EH (cell line): ENCODE measurements around the gene PAX5.

Experiments used
- DNase-seq: peaks from one replicate; pipeline ENCODE4 v3.0.0-alpha.2; 2015; ENCODE audit warnings: low read depth

Gene PAX5

DNA sequence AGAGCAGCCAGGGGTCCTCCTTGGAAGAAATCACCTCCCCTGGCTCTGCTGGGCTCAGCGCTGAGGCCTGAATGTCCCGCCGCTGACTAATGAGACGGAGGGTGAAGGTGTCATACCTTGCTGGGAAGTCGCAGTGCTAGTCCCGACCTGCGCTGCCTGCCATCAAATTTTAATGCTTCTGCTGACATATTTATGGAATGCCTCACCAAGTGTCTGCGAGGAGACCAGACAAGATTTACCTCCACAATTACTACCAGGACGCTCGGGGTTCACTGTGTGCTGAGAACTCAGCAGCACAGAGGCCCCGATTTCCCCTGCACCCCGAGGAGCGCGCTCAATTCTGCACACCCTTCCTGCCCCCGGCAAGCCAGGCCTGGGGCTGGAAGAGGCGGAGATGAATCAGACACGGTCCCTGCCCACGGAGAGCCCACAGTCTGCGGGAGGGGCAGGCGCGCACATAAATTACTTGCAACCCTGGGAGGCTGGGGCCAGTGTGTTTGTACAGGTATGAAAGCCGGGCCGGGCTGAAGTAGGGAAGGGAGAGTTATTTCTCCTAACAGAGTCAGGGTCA lies 175.2 kb downstream of the PAX5 start:
- DNase-seq: no peak

DNA sequence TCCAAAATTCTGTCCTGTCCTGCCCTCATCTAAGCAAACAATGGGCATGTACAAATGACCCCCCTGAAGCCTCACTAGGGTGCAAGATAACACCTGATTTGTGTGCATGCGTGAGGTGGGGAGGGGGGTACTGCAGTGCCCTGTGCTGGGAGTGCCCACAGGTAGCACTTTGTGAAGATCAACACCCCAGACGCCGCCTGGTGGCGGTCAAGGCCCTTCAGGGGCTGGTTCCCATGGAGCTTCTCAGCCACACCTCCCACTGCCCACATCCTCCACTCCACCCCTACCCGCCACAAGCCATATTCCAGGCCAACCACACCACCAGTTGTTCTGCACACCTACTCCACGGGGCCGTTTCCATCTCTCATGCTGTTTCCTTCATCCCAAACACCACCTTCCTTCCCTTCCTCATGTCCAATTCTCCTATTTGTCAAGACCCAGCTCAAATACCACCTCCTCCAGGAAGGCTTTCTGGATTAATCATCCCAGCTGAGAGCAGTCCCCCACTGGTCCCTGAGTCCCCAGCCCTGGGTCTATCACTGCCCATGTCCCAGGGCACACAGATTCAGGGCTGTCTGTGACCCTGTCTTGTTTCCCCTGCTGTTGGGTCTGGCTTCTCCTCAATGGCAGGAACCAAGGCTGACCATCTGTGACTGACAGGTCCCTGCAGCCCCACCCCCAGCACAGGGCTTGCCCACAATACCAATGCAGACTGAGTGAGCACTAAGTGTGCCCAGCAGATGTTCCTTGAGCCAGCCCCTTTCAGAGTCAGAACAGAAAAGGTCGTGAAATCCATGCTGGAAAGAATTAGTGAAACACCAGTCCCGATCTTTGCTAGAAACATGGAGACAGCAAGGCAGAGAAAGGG lies 178.4 kb downstream of the PAX5 start:
- DNase-seq: no peak

DNA sequence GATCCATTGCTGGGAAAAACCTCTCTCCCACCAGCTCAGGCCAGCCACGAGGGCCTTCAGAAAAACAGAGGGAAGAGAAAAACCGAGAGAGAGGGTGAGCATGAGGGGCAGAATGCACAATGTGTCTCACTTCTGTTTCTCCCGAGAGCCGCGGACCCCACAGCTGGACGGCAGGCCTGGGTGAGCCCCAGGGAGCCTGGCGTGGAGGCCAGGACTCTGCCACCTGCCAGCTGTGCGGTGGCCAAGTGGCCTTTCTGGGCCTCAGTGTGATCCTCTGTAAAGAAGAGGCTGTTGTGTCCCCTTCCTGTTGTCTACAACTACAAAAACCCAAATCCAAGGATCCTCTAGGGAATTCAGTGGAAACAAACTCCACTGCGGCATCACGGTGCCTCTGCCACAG lies 179.3 kb downstream of the PAX5 start:
- no peak for DNase-seq

DNA sequence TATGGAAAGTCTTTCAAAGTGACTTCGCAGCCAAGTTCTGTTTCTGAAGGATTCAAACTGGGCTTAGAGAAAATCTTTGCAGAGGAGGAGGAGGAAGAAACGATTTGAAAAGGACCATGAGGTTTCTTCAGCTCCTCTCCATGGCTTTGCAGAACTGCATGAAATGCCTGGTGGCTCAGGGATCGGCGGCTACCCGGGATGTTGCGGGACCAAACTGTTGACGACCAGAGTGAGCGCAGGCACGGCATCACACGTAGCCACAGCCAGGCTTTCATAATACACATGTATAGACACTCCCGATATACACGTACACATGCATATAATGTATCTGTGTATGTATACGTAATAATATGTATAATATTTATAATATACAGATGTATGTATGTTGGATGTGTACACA lies 180.0 kb downstream of the PAX5 start:
- no peak for DNase-seq

DNA sequence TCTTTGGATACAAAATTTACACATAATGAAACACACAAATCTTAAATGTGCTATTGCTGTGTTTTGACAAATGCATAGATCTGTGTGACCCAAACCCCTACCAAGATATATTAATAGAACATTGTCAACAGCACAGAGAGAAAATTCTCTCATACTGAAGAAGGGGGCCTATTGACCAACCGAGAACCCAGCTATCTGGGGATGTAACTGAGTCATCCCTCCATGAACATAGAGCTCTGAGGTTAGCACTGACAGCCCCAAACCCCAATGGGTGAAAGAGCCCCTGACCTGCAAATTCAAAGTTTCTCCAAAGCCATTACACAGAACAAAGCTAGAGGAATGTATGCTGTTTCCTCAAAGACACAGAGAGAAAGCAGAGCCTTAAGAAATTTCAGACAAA lies 180.8 kb downstream of the PAX5 start:
- DNase-seq: no peak

- DNase-seq: no peak
These were observed 184.1 kb downstream of the PAX5 start for GRCh38 chr9:36849943-36850342.

- DNase-seq: no peak
These were observed 185.1 kb downstream of the PAX5 start for GRCh38 chr9:36848946-36849345.

GRCh38 chr9:36847781-36848673 lies 186.0 kb downstream of the PAX5 start:
- DNase-seq: no peak

GRCh38 chr9:36846621-36847020 lies 187.4 kb downstream of the PAX5 start:
- no peak for DNase-seq

DNA sequence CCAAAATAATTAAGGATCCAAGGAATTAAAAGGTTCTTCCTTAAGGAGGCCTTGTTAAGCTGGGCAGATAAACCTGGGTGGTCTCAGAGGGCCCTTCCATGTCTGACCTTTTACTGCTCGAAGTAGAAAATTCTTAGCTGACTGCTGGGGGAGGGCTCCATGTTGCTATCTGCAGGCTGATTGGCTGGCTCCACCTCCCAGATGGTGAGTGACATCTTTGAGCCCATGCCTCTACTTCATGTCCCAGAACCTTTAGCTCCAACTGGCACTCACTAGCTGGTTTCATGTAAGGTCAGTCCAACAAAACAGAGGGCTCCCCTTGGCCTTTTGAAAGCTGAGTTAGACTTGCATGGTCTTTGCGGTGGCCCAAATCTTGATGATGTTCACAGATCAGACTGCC lies 188.2 kb downstream of the PAX5 start:
- no peak for DNase-seq

GRCh38 chr9:36844961-36845360 lies 189.1 kb downstream of the PAX5 start:
- no peak for DNase-seq

- DNase-seq: no peak
These were observed 190.1 kb downstream of the PAX5 start for GRCh38 chr9:36843964-36844363.

DNA sequence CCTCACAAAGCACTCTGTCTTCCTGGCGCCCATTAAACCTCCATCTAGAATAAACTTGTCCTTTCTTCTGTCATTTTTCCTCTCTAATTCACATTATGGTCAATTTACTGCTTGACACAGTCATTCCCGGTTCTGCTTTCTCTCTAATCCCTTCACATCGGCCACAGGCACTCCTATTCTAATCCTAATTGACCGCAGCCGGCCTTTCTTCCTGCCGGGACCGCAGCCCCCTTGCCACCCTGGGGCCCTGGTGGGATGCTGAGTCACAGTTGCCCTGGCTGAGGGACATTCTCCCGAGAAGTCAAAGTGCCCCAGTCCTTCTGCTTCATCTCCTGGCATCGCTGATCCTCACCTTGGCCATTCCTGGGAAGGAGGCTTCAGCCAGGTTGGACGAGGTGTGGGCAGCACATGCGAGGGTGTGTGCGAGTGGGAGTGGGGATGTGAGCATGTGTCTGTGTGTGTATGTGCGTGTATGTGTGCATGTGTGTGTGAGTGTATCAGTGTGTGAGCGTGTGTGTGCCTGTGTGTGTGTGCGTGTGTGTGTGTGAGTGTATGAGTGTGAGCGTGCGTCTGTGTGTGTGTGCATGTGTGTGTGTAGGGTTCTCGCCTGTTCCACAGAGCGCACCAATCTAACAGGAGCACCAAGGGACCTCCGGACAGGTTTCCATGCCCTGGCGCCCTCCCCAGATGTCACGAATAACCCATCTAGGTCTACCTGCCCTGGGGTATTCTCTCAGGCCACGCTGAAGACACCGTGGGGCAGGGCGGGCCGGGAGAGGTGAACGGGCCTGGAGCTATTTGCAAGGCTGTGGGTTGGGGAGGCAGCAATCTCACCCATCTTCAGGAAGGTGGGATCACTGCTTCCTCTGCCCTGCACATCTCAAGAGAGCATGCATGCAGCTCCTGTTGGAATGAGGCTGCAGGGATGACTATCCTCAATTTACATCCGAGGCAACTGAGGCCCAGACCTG lies 191.2 kb downstream of the PAX5 start:
- DNase-seq: no peak

- no peak for DNase-seq
These were observed 193.1 kb downstream of the PAX5 start for GRCh38 chr9:36840898-36841536.

- DNase-seq: no peak
These were observed 194.8 kb downstream of the PAX5 start for GRCh38 chr9:36839131-36839885.

DNA sequence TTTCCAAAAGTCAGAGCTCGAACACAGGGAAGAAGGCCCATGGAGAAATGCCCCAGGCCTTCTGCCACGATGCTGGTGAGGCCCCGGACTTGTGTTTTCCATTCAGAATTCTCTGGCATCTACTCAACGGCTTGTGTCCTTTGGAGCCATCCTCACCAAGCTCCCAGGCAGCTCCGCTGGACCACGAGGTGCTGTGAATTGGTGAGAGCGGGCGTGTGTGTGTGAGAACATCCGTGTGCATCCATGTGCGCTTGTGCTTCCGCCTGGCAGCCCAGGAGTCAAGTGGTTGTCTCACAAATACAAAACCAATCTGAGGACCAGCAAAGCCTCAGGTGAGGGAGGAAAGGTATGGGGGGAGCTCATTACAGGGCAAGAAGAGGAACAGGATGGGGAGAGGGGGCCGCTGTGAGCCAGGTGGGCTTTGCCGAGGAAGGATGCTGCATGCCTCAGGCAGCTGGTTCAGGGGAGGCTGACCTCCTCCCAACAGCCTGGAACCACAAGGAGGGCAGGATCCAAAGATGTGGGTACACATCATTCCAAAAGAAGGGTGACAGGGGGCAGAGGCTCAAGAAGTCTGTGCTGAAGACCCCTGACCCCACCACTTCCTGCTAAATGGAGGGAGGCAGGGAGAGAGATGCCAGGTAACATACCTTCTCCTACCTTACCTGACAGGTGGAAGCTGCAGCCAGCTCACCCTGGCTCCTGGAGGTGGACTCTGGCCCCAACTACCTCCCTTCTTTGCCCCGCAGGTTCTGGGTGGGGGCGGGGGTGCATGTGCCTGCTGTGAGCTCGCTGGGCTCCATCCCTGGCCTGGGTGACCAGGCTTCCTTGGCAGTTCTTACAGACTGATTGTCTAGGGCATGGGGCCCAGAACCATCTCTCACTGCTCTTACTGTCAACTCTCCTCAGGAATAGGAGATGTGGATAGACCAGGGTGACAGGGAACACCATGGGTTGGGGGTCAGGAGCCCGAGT lies 196.3 kb downstream of the PAX5 start:
- DNase-seq: no peak

DNA sequence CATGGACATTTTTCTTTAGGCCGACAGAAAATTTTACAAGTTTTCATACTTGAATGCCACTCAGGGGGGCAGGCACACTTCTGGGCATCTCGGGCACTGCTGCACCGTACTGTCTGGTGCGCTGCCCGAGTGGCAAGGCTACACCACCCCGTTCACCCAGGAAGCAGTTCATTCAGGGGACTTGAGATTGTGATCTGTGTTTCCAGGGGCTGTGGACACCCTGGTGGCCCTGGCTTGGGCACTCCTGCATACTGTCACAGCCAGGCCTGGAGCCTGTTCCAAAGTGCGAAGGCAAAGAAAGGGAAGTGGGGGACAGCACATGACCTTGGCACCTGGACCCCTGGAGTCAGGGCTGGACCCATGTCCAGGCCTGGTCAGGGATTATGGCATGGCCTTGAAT lies 197.6 kb downstream of the PAX5 start:
- no peak for DNase-seq

GRCh38 chr9:36835271-36835996 lies 198.6 kb downstream of the PAX5 start:
- DNase-seq: no peak
